HK-2 (cell line): ENCODE results near the gene KIF11.
A peak's percentile ranks its signal among the peaks of the same experiment; 100 is the strongest.
"Not testable (repeated sequence)": the region's sequence is repeated elsewhere in the genome, so short reads cannot be mapped to it uniquely, and the experiment has no call there.

ENCODE experiments used
- DNase-seq: peaks from one replicate; pipeline ENCODE4 v3.0.0-alpha.2; 2018; ENCODE audit not compliant: unreplicated experiment

The KIF11 gene

DNA sequence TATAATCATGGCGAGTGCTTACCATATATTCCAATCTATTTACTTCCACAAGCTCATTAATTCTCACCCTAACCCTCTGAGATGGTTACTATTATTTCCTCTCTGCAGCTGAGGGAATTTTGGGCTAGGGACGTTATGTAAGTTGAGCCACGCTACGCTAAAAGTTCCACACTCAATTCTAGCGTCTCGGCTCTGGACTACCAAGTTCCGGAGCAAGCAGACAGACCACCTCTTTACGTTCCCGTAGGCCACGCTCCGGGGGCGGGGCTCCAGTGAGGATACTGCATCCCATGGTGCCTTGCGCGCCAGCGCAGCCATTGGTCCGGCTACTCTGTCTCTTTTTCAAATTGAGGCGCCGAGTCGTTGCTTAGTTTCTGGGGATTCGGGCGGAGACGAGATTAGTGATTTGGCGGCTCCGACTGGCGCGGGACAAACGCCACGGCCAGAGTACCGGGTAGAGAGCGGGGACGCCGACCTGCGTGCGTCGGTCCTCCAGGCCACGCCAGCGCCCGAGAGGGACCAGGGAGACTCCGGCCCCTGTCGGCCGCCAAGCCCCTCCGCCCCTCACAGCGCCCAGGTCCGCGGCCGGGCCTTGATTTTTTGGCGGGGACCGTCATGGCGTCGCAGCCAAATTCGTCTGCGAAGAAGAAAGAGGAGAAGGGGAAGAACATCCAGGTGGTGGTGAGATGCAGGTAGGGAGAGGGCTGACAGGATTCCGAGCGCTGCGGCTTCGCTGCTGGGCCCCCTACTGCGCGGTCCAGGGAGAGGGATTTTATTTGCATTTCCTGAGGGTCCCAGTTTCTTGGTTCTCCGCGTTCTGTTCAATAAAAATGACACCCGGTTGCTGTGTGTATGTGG lies at the start of gene KIF11:
TSS of gene KIF11 (plus strand) at position 370 of the 858 bp plus-strand sequence. CDS start at position 616, 246 bp downstream.
- peak; percentile 99 for DNase-seq

DNA sequence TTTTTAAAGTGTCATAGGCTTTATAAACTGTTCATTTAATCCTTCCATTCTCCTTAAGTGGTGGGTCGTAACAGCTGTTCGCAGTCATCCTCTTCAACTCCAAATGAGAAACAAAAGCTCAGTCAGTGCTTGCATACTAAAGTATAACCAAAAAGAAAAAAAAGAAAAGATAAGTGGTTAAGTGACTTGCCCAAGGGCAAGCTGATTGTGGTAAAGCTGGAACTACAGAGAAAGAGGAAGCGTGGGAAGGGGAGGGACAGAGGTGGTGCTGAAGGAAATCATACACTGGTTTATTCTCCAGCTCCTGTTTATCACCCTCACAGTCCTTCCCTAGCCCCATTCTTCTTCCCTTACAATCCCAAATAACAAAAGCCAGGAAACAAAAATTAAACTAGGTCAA lies 48.6 kb upstream of the KIF11 start:
- DNase-seq: no peak

DNA sequence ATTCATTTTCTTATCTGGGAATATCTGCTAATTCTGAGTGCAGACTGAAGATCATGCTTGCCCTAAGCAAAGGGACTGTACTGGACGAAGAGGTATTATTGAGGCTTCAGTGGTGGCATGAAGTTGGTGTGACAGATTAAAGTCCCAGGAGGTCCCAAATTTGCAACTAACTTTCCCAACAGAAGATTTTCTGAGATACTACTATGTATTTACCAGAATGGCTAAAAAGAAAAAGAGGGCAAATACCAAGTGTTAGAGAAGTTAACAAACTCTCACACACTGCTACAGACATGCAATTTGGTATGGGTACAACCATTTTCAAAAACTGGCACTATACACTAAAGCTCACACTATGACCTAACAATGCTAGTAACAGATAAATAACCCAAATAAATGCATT lies 47.4 kb upstream of the KIF11 start:
- no peak for DNase-seq

DNA sequence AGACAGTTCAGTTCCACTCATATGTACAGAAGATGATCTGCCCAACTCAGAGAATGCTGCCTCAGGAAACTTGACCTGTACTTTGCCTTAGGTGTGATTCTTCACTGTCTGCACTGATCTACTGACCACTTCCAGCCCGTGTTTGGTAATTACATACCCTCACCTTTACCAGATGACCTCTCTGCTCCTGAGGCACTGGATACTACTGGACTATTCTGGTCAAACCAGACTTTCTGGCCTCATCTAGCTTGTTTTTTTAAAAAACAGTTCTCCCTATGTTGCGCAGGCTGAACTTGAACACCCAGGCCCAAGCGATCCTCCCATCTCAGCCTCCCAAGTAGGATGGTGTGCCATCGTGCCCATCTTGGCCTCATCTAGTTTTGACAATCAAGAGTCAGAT lies 45.3 kb upstream of the KIF11 start:
- DNase-seq: no peak

DNA sequence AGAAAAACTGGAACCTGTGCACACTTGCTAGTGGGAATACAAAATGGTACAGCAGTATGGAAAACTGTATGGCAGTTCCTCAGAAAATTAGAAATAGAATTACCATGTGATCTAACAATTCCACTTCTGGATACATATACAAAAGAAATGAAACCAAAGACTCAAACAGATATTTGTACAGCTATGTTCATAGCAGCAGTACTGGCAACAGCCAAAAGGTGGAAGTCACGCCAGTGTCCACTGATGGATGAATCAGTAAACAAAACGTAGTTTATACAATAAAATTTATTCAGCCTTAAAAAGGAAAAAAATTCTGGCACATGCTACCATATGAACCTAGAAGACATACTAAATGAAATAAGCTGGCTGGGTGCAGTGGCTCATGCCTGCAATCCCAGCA lies 42.0 kb upstream of the KIF11 start:
- DNase-seq: no peak

DNA sequence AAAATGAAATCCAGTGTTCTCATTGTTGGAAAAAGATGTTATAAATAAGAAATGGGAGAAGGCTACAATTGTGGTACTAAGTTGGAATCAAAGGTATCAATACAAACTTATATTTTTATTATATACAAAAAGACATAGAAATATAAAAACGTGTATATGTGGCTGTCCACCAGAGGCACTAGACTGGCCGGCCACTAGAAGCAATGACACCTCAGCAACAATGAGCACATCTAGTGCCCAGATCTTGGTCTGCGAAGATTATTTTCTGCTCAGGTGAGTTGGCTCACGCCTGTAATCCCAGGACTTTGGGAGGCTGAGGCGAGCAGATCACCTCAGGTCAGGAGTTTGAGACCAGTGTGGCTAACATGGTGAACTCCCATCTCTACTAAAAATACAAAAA lies 40.6 kb upstream of the KIF11 start:
- DNase-seq: no peak

DNA sequence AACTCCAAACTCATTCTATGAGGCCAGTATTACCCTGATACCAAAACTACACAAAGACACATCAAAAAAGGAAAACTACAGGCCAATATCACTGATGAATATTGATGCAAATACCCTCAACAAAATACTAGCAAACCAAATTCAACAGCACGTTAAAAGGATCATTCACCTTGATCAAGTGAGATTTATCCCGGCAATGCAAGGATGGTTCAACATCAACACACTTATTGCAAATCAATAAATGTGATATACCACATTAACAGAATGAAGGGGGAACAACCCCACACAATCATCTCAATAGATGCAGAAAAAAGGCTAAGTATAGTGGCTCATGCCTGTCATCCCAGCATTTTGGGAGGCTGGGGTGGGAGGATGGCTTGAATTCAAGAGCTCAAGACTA lies 39.0 kb upstream of the KIF11 start:
- DNase-seq: no peak

DNA sequence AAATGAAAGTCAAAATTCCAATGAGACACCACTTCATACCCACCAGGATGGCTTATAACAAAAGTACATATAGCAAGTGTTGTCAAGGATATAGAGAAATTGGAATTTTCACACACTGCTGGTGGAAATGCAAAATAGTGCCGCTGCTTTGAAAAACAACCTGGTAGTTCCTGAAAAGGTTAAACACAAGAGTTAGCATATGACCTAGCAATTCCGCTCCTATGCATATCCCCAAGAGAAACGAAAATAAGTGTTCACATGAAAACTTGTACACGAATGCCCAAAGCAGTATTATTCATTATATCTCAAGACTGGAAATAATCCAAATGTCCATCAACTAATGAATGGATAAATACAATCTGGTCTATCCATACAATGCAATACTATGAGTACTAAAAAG lies 33.9 kb upstream of the KIF11 start:
- DNase-seq: no peak

DNA sequence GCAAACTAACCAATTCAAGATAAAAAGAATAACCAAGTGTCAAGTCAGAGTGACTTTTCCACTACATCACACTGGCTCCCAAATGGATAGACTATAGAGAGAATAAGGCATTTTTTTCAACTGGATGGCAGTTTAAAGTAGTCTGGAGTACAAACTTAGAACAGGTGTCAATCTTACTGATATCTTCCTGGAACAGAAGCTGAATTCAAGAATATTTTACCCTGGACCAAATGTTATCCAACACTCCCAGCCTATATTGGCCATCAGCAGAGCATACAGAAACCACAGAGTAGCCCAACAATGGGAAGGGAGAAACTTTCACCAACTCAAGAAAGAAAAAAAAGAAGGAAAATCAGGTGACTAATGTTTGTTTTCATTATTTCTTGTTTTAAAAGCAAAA lies 30.5 kb upstream of the KIF11 start:
- no peak for DNase-seq

DNA sequence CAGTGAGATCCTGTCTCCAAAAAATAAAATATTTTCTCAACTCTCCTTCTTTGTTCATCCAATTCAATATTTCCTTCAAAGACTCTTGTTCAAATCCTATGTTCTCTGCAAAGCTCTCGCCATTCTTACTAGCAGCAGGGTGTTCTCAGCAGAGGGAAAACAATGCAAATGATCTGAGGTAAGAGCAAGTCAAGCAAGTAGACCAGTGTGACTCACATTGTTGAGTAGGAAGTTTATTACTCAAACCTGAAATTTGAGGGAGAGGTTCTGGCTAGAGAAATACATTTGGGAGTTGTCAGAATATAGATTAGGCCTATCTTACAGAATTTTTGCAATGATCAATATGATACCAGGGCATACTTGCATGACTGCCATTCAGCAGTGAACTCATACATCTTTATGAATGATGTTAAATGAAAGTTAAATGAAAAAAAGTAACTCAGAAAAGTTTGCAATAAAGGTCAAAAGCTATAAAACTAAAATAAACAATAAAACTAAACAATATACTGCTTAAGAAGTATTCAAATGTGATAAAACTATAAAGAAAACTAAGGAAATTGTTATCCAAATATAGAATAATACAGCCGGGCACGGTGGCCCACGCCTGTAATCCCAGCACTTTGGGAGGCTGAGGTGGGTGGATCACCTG lies 24.9 kb upstream of the KIF11 start:
- no peak for DNase-seq

DNA sequence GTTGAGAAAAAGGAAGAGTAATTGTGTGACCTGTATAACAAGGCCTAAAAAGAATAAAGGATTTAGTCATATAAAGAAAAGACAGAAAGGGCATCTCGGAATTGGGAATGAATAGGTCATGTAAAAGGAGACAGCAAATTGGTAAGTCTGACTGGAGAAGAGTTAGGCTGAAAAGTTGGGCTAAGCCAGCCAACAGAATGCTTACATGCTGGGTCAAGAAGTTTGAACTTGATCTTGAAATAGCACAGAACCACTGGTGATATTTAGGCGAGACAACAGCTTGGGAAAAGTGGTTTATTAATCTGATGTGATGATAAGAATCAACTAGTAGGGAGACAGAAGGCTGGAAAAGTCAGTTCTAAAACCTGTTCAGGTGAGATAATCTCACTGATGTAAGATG lies 23.9 kb upstream of the KIF11 start:
- no peak for DNase-seq

DNA sequence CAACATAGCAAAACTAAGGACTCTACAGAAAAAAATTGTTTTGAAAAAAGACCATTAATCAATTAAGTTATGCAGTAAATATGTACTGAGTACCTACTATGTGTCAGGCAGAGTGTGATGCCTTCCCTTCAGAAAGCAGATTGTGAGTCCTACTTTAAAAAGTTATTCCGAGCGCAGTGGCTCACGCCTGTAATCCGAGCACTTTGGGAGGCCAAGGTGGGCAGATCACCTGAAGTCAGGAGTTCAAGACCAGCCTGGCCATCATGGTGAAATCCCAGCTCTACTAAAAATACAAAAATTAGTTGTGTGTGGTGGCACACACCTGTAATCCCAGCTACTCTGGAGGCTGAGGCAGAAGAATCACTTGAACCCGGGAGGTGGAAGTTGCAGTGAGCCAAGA lies 23.3 kb upstream of the KIF11 start:
- DNase-seq: not testable (repeated sequence)

DNA sequence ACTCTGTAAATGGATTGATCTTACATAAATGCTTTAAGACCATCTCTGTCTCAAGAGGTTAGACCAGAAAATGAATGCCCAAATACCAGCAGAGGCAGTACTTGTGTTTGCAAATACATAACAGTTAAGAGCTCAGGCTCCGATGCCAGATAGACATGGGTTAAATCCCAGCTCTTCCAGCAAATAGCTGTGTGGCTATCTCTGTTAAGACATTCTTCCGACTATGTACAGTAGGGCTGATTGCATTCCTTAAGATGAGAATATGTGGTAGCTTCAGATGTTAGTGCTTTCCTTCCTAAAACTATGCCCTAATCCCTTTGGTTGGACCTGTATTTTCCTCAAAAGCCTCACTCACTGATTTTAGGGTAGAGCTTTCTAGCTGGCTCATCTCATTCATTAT lies 21.3 kb upstream of the KIF11 start:
- DNase-seq: no peak

DNA sequence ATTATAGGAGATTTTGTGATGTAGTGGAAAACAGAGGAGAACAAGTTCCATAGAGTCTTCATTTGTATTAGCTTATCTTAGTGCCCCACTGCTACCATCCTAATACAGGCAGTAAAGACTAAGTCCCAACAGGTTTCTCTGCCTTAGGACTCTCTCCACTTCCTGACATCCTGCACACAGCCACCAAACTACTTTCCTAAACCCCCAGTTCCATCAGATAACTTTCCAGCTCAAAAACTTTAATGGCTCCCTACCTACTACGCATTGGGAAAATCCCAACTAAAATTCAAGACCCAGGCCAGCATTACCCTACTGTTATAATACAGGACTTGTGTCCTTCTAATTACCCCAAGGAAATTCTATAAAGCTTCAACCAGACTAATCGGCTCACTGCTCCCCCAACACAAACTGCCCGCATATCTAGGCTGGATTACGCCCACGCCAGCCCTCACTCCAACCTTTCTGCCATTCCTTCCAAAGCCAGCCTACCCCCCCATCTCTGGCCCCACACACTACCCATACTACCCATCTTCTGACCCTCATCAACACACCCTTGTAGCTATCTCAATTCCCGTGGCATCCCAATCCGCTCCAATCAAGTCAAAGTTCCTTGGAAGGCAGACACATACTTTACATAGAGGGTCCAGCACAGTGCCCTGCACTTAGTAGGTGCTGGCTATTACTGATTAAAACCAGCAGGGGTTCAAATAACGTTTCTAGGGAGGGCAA lies 20.4 kb upstream of the KIF11 start:
- DNase-seq: peak; percentile 30

DNA sequence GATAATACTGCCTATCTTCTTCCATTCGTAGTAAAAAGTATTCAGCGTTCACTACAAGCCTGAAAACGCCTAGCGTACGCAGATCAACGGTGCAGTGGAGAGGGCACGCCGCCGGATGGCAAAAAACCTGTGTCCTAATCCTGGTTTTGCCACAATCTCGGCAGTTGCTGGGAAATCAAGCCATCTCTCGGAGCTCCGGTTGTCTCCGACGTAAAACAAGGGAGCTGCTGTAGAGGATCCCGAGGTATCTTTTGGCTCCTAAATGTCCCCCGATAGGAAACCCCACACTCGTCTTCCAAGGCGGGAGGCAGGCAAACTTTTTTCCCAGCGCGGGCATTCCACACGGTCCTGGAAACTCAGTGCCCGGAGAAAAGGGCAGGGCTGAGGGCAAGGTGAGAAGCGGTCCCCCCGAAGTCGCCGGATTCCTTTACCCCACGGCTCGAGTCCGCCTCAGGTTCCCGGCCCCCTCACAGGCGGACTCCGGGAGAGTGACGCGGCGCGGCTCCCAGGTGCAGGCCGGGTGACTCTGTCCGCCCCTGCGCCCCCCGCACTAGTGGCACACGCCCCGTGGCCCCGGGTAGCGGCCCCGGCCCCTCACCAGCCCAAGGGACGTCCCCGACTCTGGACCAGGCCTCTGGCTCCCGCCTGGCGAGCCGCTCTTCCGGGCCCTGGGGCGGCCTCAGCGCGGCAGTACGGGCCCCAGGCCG lies 19.7 kb upstream of the KIF11 start:
- DNase-seq: peak; percentile 55

DNA sequence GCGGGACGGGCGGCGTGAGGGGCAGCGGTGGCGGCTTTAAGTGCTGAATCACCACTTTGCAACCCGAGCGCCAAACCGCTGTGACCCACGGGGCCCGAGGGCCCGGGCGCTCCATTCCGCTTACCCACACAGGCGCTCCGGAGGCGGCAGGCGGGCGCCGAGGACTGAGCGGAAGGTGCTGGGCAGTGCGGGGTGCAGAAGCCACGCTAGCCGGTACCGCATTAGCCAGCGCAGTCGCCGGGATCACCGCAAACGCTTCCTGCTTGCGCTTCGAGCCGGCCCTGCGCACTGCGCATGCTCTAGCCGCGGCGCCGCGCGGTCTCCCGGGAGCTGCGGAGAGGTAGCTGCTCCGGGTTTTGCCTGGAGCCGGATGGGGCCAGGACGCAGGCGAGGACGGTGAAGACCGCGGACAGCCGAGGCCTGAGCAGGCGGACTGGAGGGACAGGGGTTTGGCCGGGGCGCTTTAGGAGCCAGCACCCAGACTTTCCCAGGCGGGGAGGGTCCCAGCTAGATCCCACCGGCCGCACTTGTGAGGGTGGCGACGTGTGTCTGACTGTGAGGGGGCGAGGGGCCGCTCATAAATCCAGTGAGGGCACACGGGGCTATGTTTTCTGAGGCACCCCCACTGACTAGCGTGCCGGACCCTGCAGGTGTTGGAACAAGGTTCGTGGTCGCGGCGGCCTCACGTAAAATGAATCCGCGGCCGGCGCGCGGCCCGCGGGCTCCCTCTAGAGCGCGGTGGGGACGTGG lies 19.0 kb upstream of the KIF11 start, which contains the start of gene IDE:
TSS of gene IDE (minus strand) at position 296 of the 750 bp plus-strand sequence. CDS start at position 222, 74 bp downstream.
- DNase-seq: peak; percentile 93

DNA sequence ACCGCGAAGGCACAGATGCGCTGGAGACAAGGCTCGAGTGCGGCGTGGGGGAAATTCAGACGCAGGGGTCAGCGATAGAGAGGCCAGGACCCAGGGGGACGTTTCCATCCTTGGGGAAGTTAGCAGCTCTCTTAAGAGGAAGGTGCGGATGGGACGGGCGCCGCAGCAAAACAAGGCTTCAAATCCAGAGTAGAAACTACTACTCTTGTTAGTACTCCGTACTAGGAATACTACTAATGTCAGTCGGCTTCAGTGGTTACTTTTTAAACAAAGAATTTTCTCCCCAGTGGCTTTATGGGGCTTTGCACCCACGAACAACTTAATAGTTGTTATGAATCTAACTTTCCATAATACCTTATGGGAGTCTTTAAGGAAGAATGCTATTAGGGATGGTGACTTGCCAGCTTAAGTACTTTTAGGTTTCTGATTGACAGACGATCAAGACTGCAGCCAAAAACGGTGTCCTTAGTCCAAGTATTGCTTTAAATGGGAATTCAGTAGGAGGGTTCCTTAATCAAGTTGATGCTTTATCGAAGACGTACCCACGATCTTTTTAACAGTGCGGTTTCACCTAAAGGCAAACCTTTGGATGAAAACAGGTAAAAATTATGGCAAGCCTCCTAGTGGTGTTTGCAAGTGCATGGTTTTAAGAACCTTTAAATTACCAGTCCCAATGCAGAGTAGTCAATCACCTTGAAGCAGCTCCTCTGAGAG lies 18.2 kb upstream of the KIF11 start:
- DNase-seq: no peak

DNA sequence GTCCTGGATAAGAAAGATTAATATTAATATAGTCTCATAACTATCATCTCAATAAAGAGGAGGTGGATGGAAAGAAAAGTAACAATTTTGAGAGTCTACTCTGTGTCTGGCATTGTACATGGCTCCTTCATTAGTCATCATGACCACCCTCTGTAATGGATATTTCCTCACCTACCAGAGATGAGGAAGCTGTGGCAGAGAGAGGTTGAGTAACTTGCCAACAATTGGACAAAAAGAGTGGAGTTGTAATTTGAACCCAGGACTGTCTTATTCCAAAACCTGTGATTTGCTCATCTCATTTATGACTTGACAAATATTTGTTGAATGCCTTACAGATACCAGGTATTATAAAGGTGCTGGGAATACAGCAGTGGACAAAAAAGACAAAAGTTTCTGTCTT lies 17.0 kb upstream of the KIF11 start:
- DNase-seq: no peak

DNA sequence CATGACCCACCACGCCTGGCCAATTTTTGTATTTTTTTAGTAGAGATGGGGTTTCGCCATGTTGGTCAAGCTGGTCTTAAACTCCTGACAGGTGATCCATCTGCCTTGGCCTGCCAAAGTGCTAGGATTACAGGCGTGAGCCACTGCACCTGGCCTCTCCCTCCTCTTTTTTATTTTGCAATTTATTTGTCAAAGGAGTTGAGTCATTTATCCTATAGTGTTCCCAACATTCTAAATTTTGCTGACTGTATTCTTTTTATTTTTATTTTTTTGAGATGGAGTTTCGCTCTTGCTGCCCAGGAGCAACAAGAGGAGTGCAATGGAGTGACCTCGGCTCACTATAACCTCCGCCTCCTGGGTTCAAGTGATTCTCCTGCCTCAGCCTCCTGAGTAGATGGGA lies 10.6 kb upstream of the KIF11 start:
- DNase-seq: not testable (repeated sequence)
